T-helper 1 cell treated with Interleukin-12 subunit alpha and Interleukin-12 subunit beta and Interleukin-4 antibody, amounts not matched to agents 30 μg/mL and 1 μg/mL, for 36 hours (primary cell): ENCODE results near the gene ATG16L2.
A peak's percentile ranks its signal among the peaks of the same experiment; 100 is the strongest.

Experiments used
- H3K27ac Mint-ChIP-seq: one replicate; pipeline ENCODE4 v1.8.0; 2021; ENCODE audit warnings: mild to moderate bottlenecking, mixed read lengths
- H3K27me3 Mint-ChIP-seq: one replicate; pipeline ENCODE4 v1.8.0; 2021; ENCODE audit warnings: low read depth, mixed read lengths
- H3K36me3 Mint-ChIP-seq: one replicate; pipeline ENCODE4 v1.8.0; 2021; ENCODE audit warnings: low read depth, mixed read lengths
- H3K4me1 Mint-ChIP-seq: one replicate; pipeline ENCODE4 v1.8.0; 2021; ENCODE audit warnings: low read depth, mixed read lengths
- H3K4me3 Mint-ChIP-seq: one replicate; pipeline ENCODE4 v1.8.0; 2021; ENCODE audit warnings: mild to moderate bottlenecking, moderate library complexity, mixed read lengths
- H3K9me3 Mint-ChIP-seq: one replicate; pipeline ENCODE4 v1.8.0; 2021; ENCODE audit warnings: mixed read lengths

ATG16L2 gene

GRCh38 chr11:72832301-72833082 is 18.3 kb downstream of the ATG16L2 start:
- Mint-ChIP-seq H3K4me1 (peaks cover 30% of the 10 kb centered on the region), H3K4me3 (no peak overlapping the region), H3K9me3 (no peaks in the 10 kb centered on the region), H3K27me3 (no peaks in the 10 kb centered on the region), H3K27ac (peak overlapping the region; percentile 29), H3K36me3 (peaks cover 39% of the 10 kb centered on the region)

- peaks cover 28% of the 10 kb centered on the region for H3K4me1 Mint-ChIP-seq
- H3K27ac Mint-ChIP-seq = no peak overlapping the region
- H3K4me3 Mint-ChIP-seq = no peak overlapping the region
- no peaks in the 10 kb centered on the region for H3K9me3 Mint-ChIP-seq
- peaks cover 41% of the 10 kb centered on the region for H3K36me3 Mint-ChIP-seq
- H3K27me3 Mint-ChIP-seq = no peaks in the 10 kb centered on the region
Measured at GRCh38 chr11:72833083-72833733, 19.0 kb downstream of the ATG16L2 start.

- Mint-ChIP-seq H3K27ac (peak overlapping the region; percentile 45), H3K4me3 (no peak overlapping the region), H3K4me1 (peaks cover 28% of the 10 kb centered on the region), H3K27me3 (no peaks in the 10 kb centered on the region), H3K36me3 (peaks cover 39% of the 10 kb centered on the region), H3K9me3 (no peaks in the 10 kb centered on the region)
Measured at GRCh38 chr11:72833811-72834493, 19.7 kb downstream of the ATG16L2 start.

GRCh38 chr11:72834905-72835304 is 20.7 kb downstream of the ATG16L2 start:
- H3K9me3 Mint-ChIP-seq = no peaks in the 10 kb centered on the region
- peaks cover 41% of the 10 kb centered on the region for H3K36me3 Mint-ChIP-seq
- no peak overlapping the region for H3K4me3 Mint-ChIP-seq

GRCh38 chr11:72836111-72836510 is 21.9 kb downstream of the ATG16L2 start:
- Mint-ChIP-seq H3K4me3 (no peak overlapping the region), H3K27ac (peak overlapping the region; percentile 31), H3K36me3 (peaks cover 43% of the 10 kb centered on the region), H3K9me3 (no peaks in the 10 kb centered on the region), H3K4me1 (peaks cover 29% of the 10 kb centered on the region), H3K27me3 (no peaks in the 10 kb centered on the region)

More at GRCh38 chr11:72834905-72835304, 20.7 kb downstream of the ATG16L2 start:
- Mint-ChIP-seq H3K27ac (peak overlapping the region; percentile 72), H3K4me1 (peaks cover 29% of the 10 kb centered on the region), H3K27me3 (no peaks in the 10 kb centered on the region)

GRCh38 chr11:72838691-72839305 is 24.6 kb downstream of the ATG16L2 start:
- peaks cover 51% of the 10 kb centered on the region for H3K36me3 Mint-ChIP-seq
- no peaks in the 10 kb centered on the region for H3K27me3 Mint-ChIP-seq
- H3K27ac Mint-ChIP-seq = no peak overlapping the region
- H3K4me3 Mint-ChIP-seq = no peak overlapping the region
- no peaks in the 10 kb centered on the region for H3K9me3 Mint-ChIP-seq
- peaks cover 24% of the 10 kb centered on the region for H3K4me1 Mint-ChIP-seq

- peaks cover 52% of the 10 kb centered on the region for H3K36me3 Mint-ChIP-seq
- no peak overlapping the region for H3K4me3 Mint-ChIP-seq
- peaks cover 11% of the 10 kb centered on the region for H3K4me1 Mint-ChIP-seq
- H3K27ac Mint-ChIP-seq = no peak overlapping the region
- no peaks in the 10 kb centered on the region for H3K27me3 Mint-ChIP-seq
- no peaks in the 10 kb centered on the region for H3K9me3 Mint-ChIP-seq
Measured at GRCh38 chr11:72840780-72841179, 26.6 kb downstream of the ATG16L2 start.

GRCh38 chr11:72841397-72841796 is 27.2 kb downstream of the ATG16L2 start:
- Mint-ChIP-seq H3K27me3 (no peaks in the 10 kb centered on the region), H3K27ac (no peak overlapping the region), H3K4me1 (peaks cover 8% of the 10 kb centered on the region), H3K9me3 (no peaks in the 10 kb centered on the region), H3K4me3 (no peak overlapping the region), H3K36me3 (peaks cover 50% of the 10 kb centered on the region)

GRCh38 chr11:72842126-72842525 is 27.9 kb downstream of the ATG16L2 start:
- peaks cover 51% of the 10 kb centered on the region for H3K36me3 Mint-ChIP-seq
- no peaks in the 10 kb centered on the region for H3K27me3 Mint-ChIP-seq
- H3K9me3 Mint-ChIP-seq = no peaks in the 10 kb centered on the region
- H3K27ac Mint-ChIP-seq = no peak overlapping the region
- H3K4me3 Mint-ChIP-seq = no peak overlapping the region
- peaks cover 8% of the 10 kb centered on the region for H3K4me1 Mint-ChIP-seq

- H3K36me3 Mint-ChIP-seq = peaks cover 51% of the 10 kb centered on the region
- no peak overlapping the region for H3K27ac Mint-ChIP-seq
- peaks cover 8% of the 10 kb centered on the region for H3K4me1 Mint-ChIP-seq
- H3K27me3 Mint-ChIP-seq = no peaks in the 10 kb centered on the region
- H3K9me3 Mint-ChIP-seq = no peaks in the 10 kb centered on the region
- no peak overlapping the region for H3K4me3 Mint-ChIP-seq
Measured at GRCh38 chr11:72842653-72843330, 28.6 kb downstream of the ATG16L2 start.

GRCh38 chr11:72844356-72844755 is 30.1 kb downstream of the ATG16L2 start:
- no peaks in the 10 kb centered on the region for H3K27me3 Mint-ChIP-seq
- H3K27ac Mint-ChIP-seq = peak overlapping the region; percentile 33
- H3K4me3 Mint-ChIP-seq = no peak overlapping the region
- no peaks in the 10 kb centered on the region for H3K9me3 Mint-ChIP-seq
- peaks cover 41% of the 10 kb centered on the region for H3K36me3 Mint-ChIP-seq
- H3K4me1 Mint-ChIP-seq = peaks cover 4% of the 10 kb centered on the region

GRCh38 chr11:72848846-72849466 is 34.7 kb downstream of the ATG16L2 start:
- Mint-ChIP-seq H3K4me1 (peaks cover 8% of the 10 kb centered on the region), H3K4me3 (no peak overlapping the region), H3K27me3 (no peaks in the 10 kb centered on the region), H3K9me3 (no peaks in the 10 kb centered on the region), H3K27ac (no peak overlapping the region), H3K36me3 (peaks cover 11% of the 10 kb centered on the region)

- Mint-ChIP-seq H3K27ac (no peak overlapping the region), H3K36me3 (peaks cover 5% of the 10 kb centered on the region), H3K4me3 (no peak overlapping the region), H3K4me1 (peaks cover 6% of the 10 kb centered on the region), H3K27me3 (no peaks in the 10 kb centered on the region), H3K9me3 (no peaks in the 10 kb centered on the region)
Measured at GRCh38 chr11:72850832-72851231, 36.6 kb downstream of the ATG16L2 start.

GRCh38 chr11:72851726-72852125 is 37.5 kb downstream of the ATG16L2 start:
- H3K4me3 Mint-ChIP-seq = no peak overlapping the region
- peaks cover 6% of the 10 kb centered on the region for H3K4me1 Mint-ChIP-seq
- H3K36me3 Mint-ChIP-seq = peaks cover 4% of the 10 kb centered on the region
- H3K27me3 Mint-ChIP-seq = no peaks in the 10 kb centered on the region
- no peak overlapping the region for H3K27ac Mint-ChIP-seq
- H3K9me3 Mint-ChIP-seq = no peaks in the 10 kb centered on the region
